Vagina (tissue), 2 donors: Measurements from ENCODE around the gene R3HDM4. TPM values are rescaled to one million over a fixed set of nuclear protein-coding genes. Genes with fewer than 3 reads are reported as not detected.

ENCODE experiments used
- DNase-seq, 2 donors: peaks; one replicate each; pipeline ENCODE4 v3.0.0-alpha.2; 2017; ENCODE audit errors: extremely low spot score in 2 of 2
- H3K27ac ChIP-seq: fragments of 200-600 bp; sonication (generic); one replicate; pipeline ENCODE4 v1.5.1; 2019
- H3K27me3 ChIP-seq: fragments of 200-600 bp; sonication (generic); one replicate; pipeline ENCODE4 v1.5.1; 2019
- H3K36me3 ChIP-seq, 2 donors: fragments of 200-600 bp; sonication (generic); one replicate each; pipeline ENCODE4 v1.5.1; 2017 to 2019
- H3K4me1 ChIP-seq: fragments of 200-600 bp; sonication (generic); one replicate; pipeline ENCODE4 v1.5.1; 2019
- H3K4me3 ChIP-seq, 2 donors: fragments of 200-600 bp; sonication (generic); 1 replicate in 1 of 2; 2 replicates in 1 of 2; pipeline ENCODE4 v1.5.1; 2016 to 2019
- H3K9me3 ChIP-seq: fragments of 200-600 bp; sonication (generic); one replicate; pipeline ENCODE4 v1.5.1; 2019
- POLR2A ChIP-seq, 2 donors: fragments of 450-650 bp; IDR thresholded peaks; one replicate each; pipeline ENCODE4 v1.6.1; 2017; ENCODE audit warnings: antibody characterized with exemption in 2 of 2, mild to moderate bottlenecking in 2 of 2, moderate library complexity in 2 of 2
- POLR2AphosphoS5 ChIP-seq, 2 donors: sonication (generic); formaldehyde crosslinking; IDR thresholded peaks; one replicate each; pipeline ENCODE4 v1.9.0; 2017; ENCODE audit warnings: antibody characterized with exemption in 2 of 2, mild to moderate bottlenecking in 2 of 2, low read depth in 1 of 2; ENCODE audit not compliant: insufficient read depth in 1 of 2
- intact Hi-C: fragments of 100-400 bp; cut with DNase I; formaldehyde crosslinking; loops from one replicate; pipeline ENCODE4 v1.15.1; 2023
- total RNA-seq: library from RNA; depleted of rRNA; stranded (reverse); fragments of >200 nt; gene quantifications from one replicate; pipeline ENCODE4 v1.2.3, GENCODE V29; 2016
- TF ChIP-seq, protein P1 (sequence below), 3 experiments: fragments of 450-650 bp in 2 of 3; fragments of 200-600 bp in 1 of 3; sonication (generic) in 1 of 3; IDR thresholded peaks; one replicate each; pipeline ENCODE4 v1.5.1; 2017 to 2019; ENCODE audit warnings: antibody characterized with exemption in 3 of 3, mild to moderate bottlenecking in 2 of 3, moderate library complexity in 2 of 3

The R3HDM4 gene
- total RNA-seq, 1 donor from 2014 or later = 41.3 TPM

DNA sequence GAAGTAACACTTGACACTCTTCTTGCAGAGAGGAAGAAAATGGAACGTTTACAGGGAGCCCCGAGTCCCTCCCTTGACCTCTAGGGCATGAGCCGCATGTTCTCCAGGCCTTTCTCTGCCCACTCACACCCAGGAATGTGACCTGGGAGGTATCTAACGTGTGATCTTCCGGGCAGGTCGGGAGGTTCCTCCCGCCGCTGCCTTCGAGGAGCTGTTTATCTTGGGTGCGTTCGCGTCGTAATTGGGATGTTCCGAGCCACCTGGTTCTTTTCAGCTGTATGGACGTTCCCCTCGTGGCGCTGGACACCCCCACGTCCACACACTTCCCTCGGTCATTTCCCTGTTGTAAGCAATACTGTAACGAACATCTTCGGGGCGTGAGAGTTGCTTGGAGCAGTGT lies 26.4 kb upstream of the R3HDM4 start:
- Histone ChIP-seq H3K9me3 (no peaks in the 10 kb centered on the region), H3K27me3 (no peaks in the 10 kb centered on the region), H3K4me3 (no peak overlapping the region), H3K36me3 (no peaks in the 10 kb centered on the region), H3K4me1 (peaks cover 50% of the 10 kb centered on the region), H3K27ac (no peak overlapping the region)
- DNase-seq = no peak
- no peak for TF ChIP-seq POLR2A (IDR thresholded peaks at IDR 0.05)
- TF ChIP-seq, protein P1, sequence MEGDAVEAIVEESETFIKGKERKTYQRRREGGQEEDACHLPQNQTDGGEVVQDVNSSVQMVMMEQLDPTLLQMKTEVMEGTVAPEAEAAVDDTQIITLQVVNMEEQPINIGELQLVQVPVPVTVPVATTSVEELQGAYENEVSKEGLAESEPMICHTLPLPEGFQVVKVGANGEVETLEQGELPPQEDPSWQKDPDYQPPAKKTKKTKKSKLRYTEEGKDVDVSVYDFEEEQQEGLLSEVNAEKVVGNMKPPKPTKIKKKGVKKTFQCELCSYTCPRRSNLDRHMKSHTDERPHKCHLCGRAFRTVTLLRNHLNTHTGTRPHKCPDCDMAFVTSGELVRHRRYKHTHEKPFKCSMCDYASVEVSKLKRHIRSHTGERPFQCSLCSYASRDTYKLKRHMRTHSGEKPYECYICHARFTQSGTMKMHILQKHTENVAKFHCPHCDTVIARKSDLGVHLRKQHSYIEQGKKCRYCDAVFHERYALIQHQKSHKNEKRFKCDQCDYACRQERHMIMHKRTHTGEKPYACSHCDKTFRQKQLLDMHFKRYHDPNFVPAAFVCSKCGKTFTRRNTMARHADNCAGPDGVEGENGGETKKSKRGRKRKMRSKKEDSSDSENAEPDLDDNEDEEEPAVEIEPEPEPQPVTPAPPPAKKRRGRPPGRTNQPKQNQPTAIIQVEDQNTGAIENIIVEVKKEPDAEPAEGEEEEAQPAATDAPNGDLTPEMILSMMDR (IDR thresholded peaks at IDR 0.05) = no peak
- TF ChIP-seq POLR2AphosphoS5 (IDR thresholded peaks at IDR 0.05; ENCODE audit: insufficient read depth in 1 of 2, low read depth in 1 of 2) = no peak
- intact Hi-C loops = no loop called here

DNA sequence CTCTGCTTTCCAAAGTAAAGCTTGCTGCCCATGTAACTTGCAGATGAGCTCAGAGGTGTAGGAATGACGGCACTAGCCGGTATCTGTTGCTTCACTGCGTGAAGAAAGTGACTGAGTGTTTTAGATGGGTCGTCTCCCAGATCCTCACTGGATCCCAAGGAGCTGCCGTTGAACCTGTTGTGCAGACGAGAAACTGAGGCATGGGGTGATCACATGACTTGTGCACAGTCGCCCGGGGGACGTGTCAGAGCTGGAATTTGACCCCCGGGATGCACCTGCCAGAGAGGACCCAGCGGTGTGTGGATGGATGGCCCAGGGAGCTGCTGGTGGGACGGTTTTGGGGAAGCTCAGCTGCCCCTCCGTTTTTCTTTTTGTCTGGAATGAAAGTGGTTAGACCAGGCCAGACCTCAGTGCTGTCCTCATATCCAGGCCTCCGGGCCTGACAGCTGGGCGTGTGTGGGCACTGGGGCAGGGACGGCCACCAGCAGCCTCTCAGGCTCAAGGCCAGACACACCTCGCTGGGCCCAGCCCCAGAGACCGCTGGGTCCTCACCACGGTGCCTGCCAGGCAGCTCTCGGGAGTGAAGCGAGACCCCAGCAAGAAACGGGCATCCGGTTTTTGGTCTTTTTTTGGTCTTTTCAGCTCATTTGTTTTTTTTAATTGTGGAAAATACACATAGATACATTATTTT lies 25.4 kb upstream of the R3HDM4 start:
- DNase-seq = no peak
- no peak for TF ChIP-seq POLR2A (IDR thresholded peaks at IDR 0.05)
- TF ChIP-seq, protein P1 (IDR thresholded peaks at IDR 0.05) = no peak
- TF ChIP-seq POLR2AphosphoS5 (IDR thresholded peaks at IDR 0.05; ENCODE audit: insufficient read depth in 1 of 2, low read depth in 1 of 2) = no peak
- Histone ChIP-seq H3K9me3 (no peaks in the 10 kb centered on the region), H3K27ac (no peak overlapping the region), H3K27me3 (no peaks in the 10 kb centered on the region), H3K36me3 (no peaks in the 10 kb centered on the region), H3K4me3 (no peak overlapping the region), H3K4me1 (peaks cover 54% of the 10 kb centered on the region)
- intact Hi-C loops = no loop called here

DNA sequence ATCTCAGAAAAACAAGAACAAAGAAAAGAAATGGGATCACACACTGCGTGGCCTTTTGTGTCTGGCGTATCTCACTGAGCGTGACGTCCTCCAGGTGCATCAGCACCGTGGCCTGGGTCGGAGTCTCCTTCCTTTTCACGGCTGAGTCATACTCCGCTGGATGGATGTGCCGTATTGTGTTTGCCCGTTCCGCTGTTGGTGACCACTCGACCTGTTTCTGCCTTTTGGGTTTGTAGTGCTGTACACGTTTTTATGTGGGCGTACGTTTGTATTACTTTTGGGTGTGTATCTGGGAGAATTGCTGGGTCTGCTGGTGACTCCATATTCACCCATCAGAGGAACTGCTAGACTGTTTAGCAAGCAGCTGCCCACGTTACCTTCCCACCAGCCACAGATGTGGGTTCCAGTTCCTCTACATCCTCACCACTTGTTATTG lies 24.3 kb upstream of the R3HDM4 start:
- Histone ChIP-seq H3K9me3 (no peaks in the 10 kb centered on the region), H3K27me3 (no peaks in the 10 kb centered on the region), H3K36me3 (no peaks in the 10 kb centered on the region), H3K4me3 (no peak overlapping the region), H3K4me1 (peaks cover 59% of the 10 kb centered on the region), H3K27ac (no peak overlapping the region)
- no peak for TF ChIP-seq POLR2AphosphoS5 (IDR thresholded peaks at IDR 0.05; ENCODE audit: insufficient read depth in 1 of 2, low read depth in 1 of 2)
- TF ChIP-seq, protein P1 (IDR thresholded peaks at IDR 0.05) = no peak
- no peak for DNase-seq
- intact Hi-C loops = no loop called here

DNA sequence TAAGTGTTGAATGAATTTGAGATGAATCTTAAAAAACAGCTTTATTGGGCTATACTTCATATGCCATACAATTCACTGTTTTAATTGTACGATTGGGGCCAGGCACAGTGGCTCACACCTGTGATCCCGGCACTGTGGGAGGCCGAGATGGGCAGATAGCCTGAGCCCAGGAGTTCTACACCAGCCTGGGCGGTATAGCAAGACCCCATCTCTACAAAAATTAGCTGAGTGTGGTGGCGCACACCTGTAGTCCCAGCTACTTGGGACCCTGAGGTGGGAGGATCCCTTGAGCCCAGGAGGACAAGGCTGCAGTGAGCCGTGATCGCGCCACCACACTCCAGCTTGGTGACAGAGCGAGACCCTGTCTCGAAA lies 23.1 kb upstream of the R3HDM4 start:
- no peaks in the 10 kb centered on the region for H3K9me3 ChIP-seq
- H3K4me3 ChIP-seq = no peak overlapping the region
- H3K27me3 ChIP-seq = no peaks in the 10 kb centered on the region
- DNase-seq = no peak
- intact Hi-C loops = no loop called here
- TF ChIP-seq, protein P1 (IDR thresholded peaks at IDR 0.05) = no peak
- TF ChIP-seq POLR2A (IDR thresholded peaks at IDR 0.05) = no peak
- TF ChIP-seq POLR2AphosphoS5 (IDR thresholded peaks at IDR 0.05; ENCODE audit: insufficient read depth in 1 of 2, low read depth in 1 of 2) = no peak
- no peaks in the 10 kb centered on the region for H3K36me3 ChIP-seq
- no peak overlapping the region for H3K27ac ChIP-seq
- peaks cover 55% of the 10 kb centered on the region for H3K4me1 ChIP-seq

DNA sequence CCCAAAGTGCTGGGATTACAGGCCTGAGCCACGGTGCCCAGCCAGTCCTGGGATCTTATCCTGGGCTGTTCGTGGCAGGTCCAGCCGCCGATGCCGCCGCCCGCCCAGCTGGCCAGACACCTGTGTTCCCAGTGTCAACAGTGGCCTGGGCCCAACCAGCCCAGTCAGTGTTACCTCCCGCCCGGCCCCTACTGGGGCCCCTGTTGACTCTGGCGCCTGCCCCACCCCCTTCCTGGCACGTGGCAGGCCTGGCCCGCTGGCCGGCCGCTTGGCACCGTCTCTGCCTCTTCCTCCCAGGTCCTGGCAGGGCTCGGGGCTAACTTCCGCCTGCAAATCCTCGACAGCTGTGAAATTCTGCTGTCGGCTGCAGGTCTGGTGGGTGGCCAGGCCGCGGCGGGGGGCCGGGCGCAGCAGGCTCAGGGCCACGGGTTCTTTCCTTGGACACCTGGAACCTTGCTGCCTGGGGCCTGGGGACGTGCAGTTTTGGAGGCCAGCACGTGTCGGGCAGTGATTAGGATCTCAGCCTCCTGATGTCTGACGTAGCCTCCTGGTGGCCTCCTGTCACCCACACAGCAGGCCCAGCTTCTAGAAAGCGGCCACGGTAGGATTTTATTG lies 22.0 kb upstream of the R3HDM4 start:
- intact Hi-C loops = no loop called here
- peak overlapping the region; percentile 48 for H3K27ac ChIP-seq
- H3K36me3 ChIP-seq = no peaks in the 10 kb centered on the region
- H3K27me3 ChIP-seq = no peaks in the 10 kb centered on the region
- TF ChIP-seq POLR2AphosphoS5 (IDR thresholded peaks at IDR 0.05; ENCODE audit: insufficient read depth in 1 of 2, low read depth in 1 of 2) = peak; percentile 76 to 89
- TF ChIP-seq, protein P1 (IDR thresholded peaks at IDR 0.05) = no peak
- H3K4me1 ChIP-seq = peaks cover 45% of the 10 kb centered on the region
- H3K4me3 ChIP-seq = no peak overlapping the region
- no peaks in the 10 kb centered on the region for H3K9me3 ChIP-seq
- DNase-seq = no peak
